ENCODE data around the gene LPCAT3.

- TF ChIP-seq CTCF (IDR thresholded peaks at IDR 0.05), result no peak
- TF ChIP-seq POLR2AphosphoS5 (IDR thresholded peaks at IDR 0.05), result no peak
Observed at GRCh38 chr12:6978188-6978587, 40.1 kb downstream of the LPCAT3 start.

Data from stomach (tissue), 4 donors.